Testis (tissue), 3 donors: ENCODE measurements around the gene GLDN. TPM values are rescaled to one million over a fixed set of nuclear protein-coding genes. Genes with fewer than 3 reads are reported as not detected.

ENCODE experiments used
- DNase-seq: peaks from one replicate; pipeline ENCODE4 v3.0.0-alpha.2; 2019
- H3K27ac ChIP-seq, 2 donors: fragments of 200-600 bp; sonication (generic); one replicate each; pipeline ENCODE4 v1.5.1; 2019
- H3K27me3 ChIP-seq: fragments of 200-600 bp; sonication (generic); one replicate; pipeline ENCODE4 v1.5.1; 2019
- H3K36me3 ChIP-seq: fragments of 200-600 bp; sonication (generic); one replicate; pipeline ENCODE4 v1.5.1; 2017; ENCODE audit warnings: low read depth; ENCODE audit errors: missing control alignments
- H3K4me1 ChIP-seq: fragments of 200-600 bp; sonication (generic); one replicate; pipeline ENCODE4 v1.5.1; 2019
- H3K4me3 ChIP-seq, 2 donors: fragments of 200-600 bp; sonication (generic); one replicate each; pipeline ENCODE4 v1.5.1; 2017 to 2019
- H3K9me3 ChIP-seq: fragments of 200-600 bp; sonication (generic); one replicate; pipeline ENCODE4 v1.5.1; 2017
- CTCF ChIP-seq, 3 experiments: fragments of 450-650 bp in 2 of 3; fragments of 200-600 bp in 1 of 3; sonication (generic) in 1 of 3; IDR thresholded peaks; one replicate each; pipeline ENCODE4 v1.5.1; 2016 to 2019; ENCODE audit warnings: antibody characterized with exemption in 3 of 3, mild to moderate bottlenecking in 2 of 3, moderate library complexity in 1 of 3
- POLR2A ChIP-seq: fragments of 450-650 bp; IDR thresholded peaks from one replicate; pipeline ENCODE4 v1.6.1; 2017; ENCODE audit warnings: antibody characterized with exemption, mild to moderate bottlenecking, moderate library complexity
- WGBS, 2 donors: methylation state at CpG; one replicate each; pipeline ENCODE4 v1.1.5; 2018; 5-methylcytosine and 5-hydroxymethylcytosine counted together
- intact Hi-C: fragments of 100-400 bp; cut with DNase I; formaldehyde crosslinking; loops from one replicate; pipeline ENCODE4 v1.15.1; 2023; ENCODE audit warnings: low total_unique reads
- polyA plus RNA-seq: library from polyadenylated mRNA; stranded (reverse); fragments of 350-450 nt; fragmentation: Illumina TruSeq; extraction: RNeasy Lipid Tissue Mini Kit (QIAGEN cat#74804); gene quantifications from one replicate; pipeline ENCODE4 v1.2.3, GENCODE V29; 2014; ENCODE audit warnings: low read depth, low replicate concordance; ENCODE audit not compliant: insufficient read depth
- total RNA-seq, 2 donors: library from RNA; depleted of rRNA; stranded (reverse); fragments of >200 nt; gene quantifications; one replicate each; pipeline ENCODE4 v1.2.3, GENCODE V29; 2016

GLDN gene
- total and polyA plus RNA-seq, 3 donors from 2014 or later, result 0.37 to 1.3 (median 0.61) TPM

DNA sequence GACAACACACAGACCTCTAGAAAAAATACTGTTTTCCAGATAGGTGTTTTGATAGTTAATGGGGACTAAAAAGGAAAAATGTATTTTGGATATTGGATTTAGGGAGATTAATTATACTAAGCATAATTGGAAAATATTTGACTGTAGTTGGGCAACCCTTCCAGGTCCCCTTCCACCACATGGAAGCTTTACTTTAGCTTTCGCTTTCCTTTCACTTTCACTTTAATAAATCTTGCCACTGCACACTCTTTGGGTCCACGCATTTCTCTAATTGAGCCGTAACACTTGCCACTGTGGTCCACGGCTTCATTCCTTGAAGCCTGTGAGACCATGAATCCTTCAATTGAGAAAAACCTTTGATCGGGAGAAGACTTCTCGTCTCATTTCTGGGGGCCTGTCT lies 15.5 kb downstream of the GLDN start:
- Histone ChIP-seq H3K4me3 (no peak overlapping the region), H3K27ac (no peak overlapping the region), H3K4me1 (no peaks in the 10 kb centered on the region), H3K36me3 (no peaks in the 10 kb centered on the region), H3K27me3 (no peaks in the 10 kb centered on the region), H3K9me3 (no peaks in the 10 kb centered on the region)
- TF ChIP-seq CTCF (IDR thresholded peaks at IDR 0.05) (no peak), POLR2A (no peak)
- no peak for DNase-seq
- intact Hi-C loops, result no loop called here
- 91 to 98% methylated on average over 6 of the region's 6 CpGs for WGBS, 2 donors

- no peaks in the 10 kb centered on the region for H3K9me3 ChIP-seq
- no peak overlapping the region for H3K27ac ChIP-seq
- no peaks in the 10 kb centered on the region for H3K36me3 ChIP-seq
- no peak overlapping the region for H3K4me3 ChIP-seq
- intact Hi-C loops, result no loop called here
- TF ChIP-seq POLR2A (no peak), CTCF (IDR thresholded peaks at IDR 0.05) (no peak)
- 74 to 84% methylated on average over 7 of the region's 7 CpGs for WGBS, 2 donors
- no peaks in the 10 kb centered on the region for H3K4me1 ChIP-seq
- DNase-seq, result no peak
- no peaks in the 10 kb centered on the region for H3K27me3 ChIP-seq
Observed at GRCh38 chr15:51359981-51360380, 18.5 kb downstream of the GLDN start.

DNA sequence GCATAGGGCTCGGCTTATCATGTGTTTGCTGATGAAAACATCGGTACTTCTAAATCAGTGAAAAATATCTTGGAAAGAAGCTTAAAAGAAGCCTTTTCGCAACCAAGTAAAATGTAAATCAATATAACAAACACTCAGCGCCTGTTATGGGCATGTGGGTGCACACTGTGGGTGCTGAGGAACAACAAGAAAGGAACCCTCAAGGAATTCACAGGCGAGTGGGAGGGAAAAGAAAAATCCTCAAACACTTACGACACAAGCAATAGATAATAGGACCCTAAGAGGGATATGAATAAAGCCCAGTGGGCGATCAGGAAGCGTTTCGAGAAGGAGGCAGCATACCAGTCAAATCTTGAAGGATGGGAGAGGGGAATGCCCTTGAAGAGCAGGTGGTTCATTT lies 21.9 kb downstream of the GLDN start:
- Histone ChIP-seq H3K36me3 (no peaks in the 10 kb centered on the region), H3K27me3 (no peaks in the 10 kb centered on the region), H3K27ac (no peak overlapping the region), H3K4me3 (no peak overlapping the region), H3K4me1 (peaks cover under 1% of the 10 kb centered on the region), H3K9me3 (no peaks in the 10 kb centered on the region)
- WGBS, 2 donors, result 80% methylated on average over 9 of the region's 9 CpGs
- DNase-seq, result no peak
- intact Hi-C loops, result no loop called here
- TF ChIP-seq POLR2A (no peak), CTCF (IDR thresholded peaks at IDR 0.05) (no peak)

- DNase-seq, result no peak
- no peak overlapping the region for H3K4me3 ChIP-seq
- H3K27me3 ChIP-seq, result no peaks in the 10 kb centered on the region
- H3K27ac ChIP-seq, result no peak overlapping the region
- H3K36me3 ChIP-seq, result no peaks in the 10 kb centered on the region
- no peak for TF ChIP-seq CTCF (IDR thresholded peaks at IDR 0.05)
- TF ChIP-seq POLR2A, result no peak
- intact Hi-C loops, result no loop called here
- peaks cover 7% of the 10 kb centered on the region for H3K4me1 ChIP-seq
- no peaks in the 10 kb centered on the region for H3K9me3 ChIP-seq
- WGBS, 2 donors, result 88 to 92% methylated on average over 6 of the region's 6 CpGs
Observed at GRCh38 chr15:51365417-51365816, 24.0 kb downstream of the GLDN start.

- 65 to 74% methylated on average over 5 of the region's 5 CpGs for WGBS, 2 donors
- Histone ChIP-seq H3K36me3 (no peaks in the 10 kb centered on the region), H3K4me3 (no peak overlapping the region), H3K27me3 (no peaks in the 10 kb centered on the region), H3K4me1 (peaks cover 7% of the 10 kb centered on the region), H3K9me3 (no peaks in the 10 kb centered on the region), H3K27ac (no peak overlapping the region)
- intact Hi-C loops, result no loop called here
- no peak for DNase-seq
- TF ChIP-seq POLR2A (no peak), CTCF (IDR thresholded peaks at IDR 0.05) (no peak)
Observed at GRCh38 chr15:51366071-51366470, 24.6 kb downstream of the GLDN start.
